ENCODE data around the gene TTLL8. TPM values are rescaled to one million over a fixed set of nuclear protein-coding genes. Genes with fewer than 3 reads are reported as not detected.
A peak's percentile ranks its signal among the peaks of the same experiment; 100 is the strongest.

TTLL8 gene
- total and polyA plus RNA-seq, 5 donors: not detected

DNA sequence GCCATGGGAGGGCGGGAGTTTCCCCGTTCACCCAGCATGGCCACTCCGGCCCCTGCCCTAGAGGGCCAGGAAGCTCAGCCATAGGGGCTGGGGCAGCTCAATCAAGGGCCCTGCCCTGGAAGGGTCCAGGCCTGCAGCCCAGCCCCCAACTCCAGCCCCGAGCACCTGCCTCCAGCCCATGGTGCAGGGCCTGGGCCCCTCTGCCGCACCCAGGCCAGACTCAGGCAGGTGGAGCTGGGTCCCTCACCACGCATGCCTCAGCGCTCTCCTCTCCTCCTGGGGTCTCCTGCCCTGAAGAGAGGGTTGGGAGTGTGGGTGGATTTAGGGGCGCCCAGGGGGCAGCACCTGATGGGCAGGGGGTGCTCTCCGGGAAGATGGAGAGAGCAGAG, 14.1 kb upstream of the TTLL8 start:
- intact Hi-C loops (cut with DNase I): no loop called here
- DNase-seq (peak in 1 of 3 donors; percentile 40), ATAC-seq (no peak)
- H3K9me3 ChIP-seq (ENCODE audit: control insufficient read depth, low read length): no peaks in the 10 kb centered on the region
- H3K27ac ChIP-seq (ENCODE audit: low read length): no peak overlapping the region
- H3K4me3 ChIP-seq (ENCODE audit: low read length): no peak overlapping the region
- H3K27me3 ChIP-seq (ENCODE audit: control insufficient read depth, insufficient read depth): no peaks in the 10 kb centered on the region
- WGBS: 91% methylated on average over 9 of the region's 9 CpGs
- H3K4me1 ChIP-seq (ENCODE audit: control insufficient read depth, insufficient read depth, low read length): no peaks in the 10 kb centered on the region

DNA sequence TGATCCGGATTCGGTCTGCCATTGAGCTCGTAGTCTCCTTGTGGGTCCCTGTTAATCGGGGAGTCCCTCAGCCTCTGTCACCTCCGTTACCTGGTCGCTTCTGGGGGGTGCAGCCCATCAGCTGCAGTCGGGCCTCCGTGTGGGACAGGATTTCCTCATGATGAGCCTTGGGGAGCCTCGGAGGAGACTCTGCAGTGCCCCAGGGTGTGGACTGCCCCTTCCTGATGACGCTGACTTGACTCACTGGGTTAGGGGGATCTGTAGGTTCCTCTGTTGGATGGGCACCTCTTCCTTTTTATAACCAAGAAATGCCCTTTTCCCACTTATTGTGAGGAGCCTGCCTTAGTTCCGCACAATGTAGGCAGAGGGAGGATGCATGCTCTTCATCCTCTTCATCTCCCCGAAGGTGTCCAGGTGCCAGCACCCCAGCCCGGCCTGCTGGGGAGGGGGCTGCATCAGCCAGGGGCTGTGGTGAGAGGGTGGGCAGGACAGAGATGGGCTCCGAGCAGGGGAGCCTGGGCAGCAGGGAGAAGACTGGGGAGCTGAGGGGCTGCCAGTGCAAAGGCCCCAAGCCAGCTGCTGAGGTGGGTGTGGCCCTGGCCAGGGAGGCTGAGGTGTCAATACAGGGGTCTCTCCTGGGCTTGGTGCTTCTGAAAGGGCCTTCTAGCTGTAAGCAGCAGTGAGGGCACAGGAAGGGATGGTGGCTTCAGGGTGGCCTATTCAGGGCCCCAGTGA, 13.5 kb upstream of the TTLL8 start:
- peak in 1 of 2 donors; percentile 9 for ATAC-seq
- WGBS: 86% methylated on average over 14 of the region's 14 CpGs
- no peak overlapping the region for H3K27ac ChIP-seq (ENCODE audit: low read length)
- intact Hi-C loops (cut with DNase I): no loop called here
- H3K4me1 ChIP-seq (ENCODE audit: control insufficient read depth, insufficient read depth, low read length): no peaks in the 10 kb centered on the region
- no peaks in the 10 kb centered on the region for H3K27me3 ChIP-seq (ENCODE audit: control insufficient read depth, insufficient read depth)
- DNase-seq: peak in 1 of 3 donors; percentile 6
- no peaks in the 10 kb centered on the region for H3K9me3 ChIP-seq (ENCODE audit: control insufficient read depth, low read length)
- no peak overlapping the region for H3K4me3 ChIP-seq (ENCODE audit: low read length)

DNA sequence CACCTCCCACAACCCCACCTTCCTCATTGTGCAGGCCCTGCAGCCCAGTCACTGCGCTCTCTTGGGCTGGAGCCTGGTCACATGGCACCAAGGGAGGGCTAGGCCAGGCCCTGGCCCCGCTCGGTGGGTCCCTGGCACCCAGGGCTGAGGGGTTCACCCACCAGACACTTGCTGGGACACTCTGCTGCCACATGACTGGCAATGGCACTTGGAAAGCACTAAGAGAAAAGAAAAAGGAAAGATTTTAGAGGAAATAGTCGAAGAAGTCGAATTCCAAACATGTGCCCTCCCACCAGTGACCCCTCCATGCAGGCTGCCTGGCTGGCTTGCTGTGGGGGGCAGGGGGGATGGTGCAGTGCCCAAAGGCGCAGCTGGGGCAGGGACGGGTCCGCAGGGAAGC, 12.3 kb upstream of the TTLL8 start:
- no peak overlapping the region for H3K4me3 ChIP-seq (ENCODE audit: low read length)
- peak in 1 of 3 donors; percentile 37 for DNase-seq
- H3K9me3 ChIP-seq (ENCODE audit: control insufficient read depth, low read length): no peaks in the 10 kb centered on the region
- no peaks in the 10 kb centered on the region for H3K4me1 ChIP-seq (ENCODE audit: control insufficient read depth, insufficient read depth, low read length)
- no peak for ATAC-seq
- H3K27ac ChIP-seq (ENCODE audit: low read length): no peak overlapping the region
- intact Hi-C loops (cut with DNase I): no loop called here
- WGBS: 85% methylated on average over 8 of the region's 8 CpGs
- no peaks in the 10 kb centered on the region for H3K27me3 ChIP-seq (ENCODE audit: control insufficient read depth, insufficient read depth)

DNA sequence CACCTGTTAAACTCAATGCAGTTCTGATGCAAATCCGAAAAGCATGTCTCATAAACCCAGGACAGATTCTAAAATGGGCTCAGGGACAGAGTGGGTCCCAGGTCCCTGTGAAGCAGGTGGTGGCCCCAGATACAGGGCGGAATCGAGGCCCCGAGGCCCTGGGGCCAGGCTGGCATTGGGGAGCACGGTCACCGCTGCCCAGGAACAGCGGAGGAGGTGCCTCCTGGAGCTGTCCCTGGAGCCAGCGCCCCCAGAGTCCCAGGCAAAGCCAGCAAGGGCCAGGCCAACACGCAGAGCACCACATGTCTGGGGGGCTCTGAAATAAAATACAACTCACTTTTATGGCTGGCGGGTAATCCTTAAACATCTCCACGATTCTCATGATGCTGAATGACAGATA, 10.0 kb upstream of the TTLL8 start:
- intact Hi-C loops (cut with DNase I): no loop called here
- ATAC-seq (no peak), DNase-seq (peak in 1 of 3 donors; percentile 12)
- no peak overlapping the region for H3K4me3 ChIP-seq (ENCODE audit: low read length)
- no peaks in the 10 kb centered on the region for H3K4me1 ChIP-seq (ENCODE audit: control insufficient read depth, insufficient read depth, low read length)
- WGBS: 82% methylated on average over 11 of the region's 11 CpGs
- H3K9me3 ChIP-seq (ENCODE audit: control insufficient read depth, low read length): no peaks in the 10 kb centered on the region
- no peaks in the 10 kb centered on the region for H3K27me3 ChIP-seq (ENCODE audit: control insufficient read depth, insufficient read depth)
- H3K27ac ChIP-seq (ENCODE audit: low read length): no peak overlapping the region

DNA sequence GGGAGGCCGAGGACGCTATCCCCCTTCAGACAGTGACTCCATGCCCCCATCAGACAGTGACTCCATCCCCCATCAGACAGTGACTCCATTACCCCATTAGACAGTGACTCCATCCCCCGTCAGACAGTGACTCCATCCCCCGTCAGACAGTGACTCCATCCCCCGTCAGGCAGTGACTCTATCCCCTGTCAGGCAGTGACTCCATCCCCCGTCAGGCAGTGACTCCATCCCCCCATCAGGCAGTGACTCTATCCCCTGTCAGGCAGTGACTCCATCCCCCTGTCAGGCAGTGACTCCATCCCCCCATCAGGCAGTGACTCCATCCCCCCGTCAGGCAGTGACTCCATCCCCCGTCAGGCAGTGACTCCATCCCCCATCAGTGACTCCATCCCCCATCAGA, 9.1 kb upstream of the TTLL8 start:
- ATAC-seq (no peak), DNase-seq (peak in 1 of 3 donors; percentile 1)
- no peak overlapping the region for H3K27ac ChIP-seq (ENCODE audit: low read length)
- no peaks in the 10 kb centered on the region for H3K9me3 ChIP-seq (ENCODE audit: control insufficient read depth, low read length)
- intact Hi-C loops (cut with DNase I): no loop called here
- no peak overlapping the region for H3K4me3 ChIP-seq (ENCODE audit: low read length)
- no peaks in the 10 kb centered on the region for H3K4me1 ChIP-seq (ENCODE audit: control insufficient read depth, insufficient read depth, low read length)
- no peaks in the 10 kb centered on the region for H3K27me3 ChIP-seq (ENCODE audit: control insufficient read depth, insufficient read depth)
- WGBS: 79% methylated on average over 8 of the region's 8 CpGs

DNA sequence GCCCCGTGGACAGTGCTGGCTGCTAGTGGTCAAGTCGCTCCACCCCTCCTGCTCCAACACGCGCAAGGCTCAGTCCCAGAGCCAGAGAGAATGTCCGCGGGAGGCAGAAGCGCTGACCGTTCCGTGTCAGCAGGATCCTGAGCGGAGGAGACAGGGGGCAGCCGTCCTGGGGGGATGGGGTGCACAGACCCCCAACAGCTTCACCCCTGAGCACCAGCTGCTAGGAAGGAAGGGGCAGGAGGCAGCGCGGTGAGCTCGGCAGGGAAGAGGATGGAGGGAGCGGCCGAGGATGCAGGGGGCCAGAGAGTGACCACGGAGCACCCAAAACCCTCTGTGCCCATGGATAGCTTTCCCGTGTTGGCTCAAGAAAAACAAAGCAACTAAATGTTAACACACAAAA, 6.4 kb upstream of the TTLL8 start:
- intact Hi-C loops (cut with DNase I): no loop called here
- ATAC-seq: no peak
- 59% methylated on average over 18 of the region's 18 CpGs for WGBS

DNA sequence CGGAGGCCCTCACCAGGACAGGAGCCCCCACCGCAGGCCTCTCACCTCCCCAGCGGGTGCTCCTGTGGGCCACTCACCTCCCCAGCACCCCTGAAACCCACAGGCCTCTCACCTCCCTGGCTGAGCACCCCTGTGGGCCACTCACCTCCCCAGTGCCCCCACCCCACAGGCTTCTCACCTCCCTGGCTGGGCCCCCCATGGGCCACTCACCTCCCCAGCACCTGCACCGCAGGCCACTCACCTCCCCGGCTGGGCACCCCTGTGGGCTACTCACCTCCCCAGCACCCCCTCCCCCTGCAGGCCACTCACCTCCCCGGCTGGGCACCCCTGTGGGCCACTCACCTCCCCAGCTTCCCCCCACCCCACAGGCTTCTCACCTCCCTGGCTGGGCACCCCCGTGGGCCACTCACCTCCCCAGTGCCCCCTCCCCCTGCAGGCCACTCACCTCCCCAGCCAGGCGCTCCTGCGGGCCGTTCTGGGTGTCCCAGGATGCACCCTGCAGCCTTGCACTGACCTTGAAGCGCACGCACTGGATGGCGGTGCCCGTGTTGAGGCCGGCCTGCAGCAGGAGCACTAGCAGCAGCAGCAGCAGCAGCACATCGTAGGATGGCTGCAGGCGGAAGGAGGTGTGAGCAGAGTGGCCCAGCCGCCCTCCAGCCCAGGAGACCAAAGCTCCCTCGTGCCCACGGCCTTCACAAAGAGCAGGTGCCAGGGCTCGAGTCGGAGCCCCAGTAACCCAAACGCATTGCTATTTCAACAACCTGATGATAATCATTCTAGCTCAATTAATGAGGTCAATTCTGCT, 5.7 kb upstream of the TTLL8 start:
- peak in 1 of 3 donors; percentile 58 for DNase-seq
- ATAC-seq: peak in 1 of 2 donors; percentile 36
- H3K27me3 ChIP-seq (ENCODE audit: control insufficient read depth, insufficient read depth): no peaks in the 10 kb centered on the region
- 80% methylated on average over 23 of the region's 23 CpGs for WGBS
- intact Hi-C loops (cut with DNase I): no loop called here
- no peaks in the 10 kb centered on the region for H3K9me3 ChIP-seq (ENCODE audit: control insufficient read depth, low read length)
- H3K4me1 ChIP-seq (ENCODE audit: control insufficient read depth, insufficient read depth, low read length): no peaks in the 10 kb centered on the region
- H3K4me3 ChIP-seq (ENCODE audit: low read length): no peak overlapping the region
- H3K27ac ChIP-seq (ENCODE audit: low read length): no peak overlapping the region

More for the DNA sequence above, 6.4 kb upstream of the TTLL8 start:
- Histone ChIP-seq H3K27ac (ENCODE audit: low read length) (no peak overlapping the region), H3K4me1 (ENCODE audit: control insufficient read depth, insufficient read depth, low read length) (no peaks in the 10 kb centered on the region), H3K4me3 (ENCODE audit: low read length) (no peak overlapping the region), H3K27me3 (ENCODE audit: control insufficient read depth, insufficient read depth) (no peaks in the 10 kb centered on the region), H3K9me3 (ENCODE audit: control insufficient read depth, low read length) (no peaks in the 10 kb centered on the region)
- DNase-seq: peak in 1 of 3 donors; percentile 55

DNA sequence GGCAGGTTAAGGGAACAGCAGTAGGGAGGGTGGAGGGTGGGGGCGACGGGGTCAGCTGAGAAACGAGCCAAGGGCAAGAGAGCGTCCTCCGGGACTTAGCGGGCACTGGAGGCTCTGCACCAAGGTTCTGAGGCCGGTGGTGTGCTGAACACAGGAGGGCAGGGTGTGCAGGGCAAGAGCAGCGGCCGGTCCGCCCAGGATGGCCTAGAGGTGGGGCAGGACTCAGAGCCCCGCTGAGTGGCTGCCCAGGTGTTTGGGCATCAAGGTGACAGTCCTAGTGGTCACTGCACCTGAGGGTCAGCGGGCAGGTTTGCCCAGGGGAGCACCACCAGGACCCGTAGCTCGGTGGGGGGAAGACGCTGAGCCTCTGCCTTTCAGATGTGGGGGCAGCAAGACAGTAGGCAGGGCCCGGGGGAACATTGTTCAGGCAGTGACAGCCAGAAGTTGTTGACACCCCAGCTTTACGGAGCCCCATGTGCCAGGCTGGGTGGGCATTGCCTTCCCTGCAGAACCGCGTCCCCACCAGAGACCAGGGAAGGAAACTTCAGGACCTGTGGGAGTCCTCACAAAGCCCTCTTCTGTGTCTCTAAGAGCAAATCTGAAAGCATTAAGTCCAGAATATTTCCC, 4.5 kb upstream of the TTLL8 start:
- DNase-seq (peak in 1 of 3 donors; percentile 41), ATAC-seq (no peak)
- intact Hi-C loops (cut with DNase I): no loop called here
- Histone ChIP-seq H3K4me3 (ENCODE audit: low read length) (no peak overlapping the region), H3K27me3 (ENCODE audit: control insufficient read depth, insufficient read depth) (no peaks in the 10 kb centered on the region), H3K27ac (ENCODE audit: low read length) (no peak overlapping the region), H3K4me1 (ENCODE audit: control insufficient read depth, insufficient read depth, low read length) (no peaks in the 10 kb centered on the region), H3K9me3 (ENCODE audit: control insufficient read depth, low read length) (no peaks in the 10 kb centered on the region)
- WGBS: 92% methylated on average over 19 of the region's 19 CpGs

DNA sequence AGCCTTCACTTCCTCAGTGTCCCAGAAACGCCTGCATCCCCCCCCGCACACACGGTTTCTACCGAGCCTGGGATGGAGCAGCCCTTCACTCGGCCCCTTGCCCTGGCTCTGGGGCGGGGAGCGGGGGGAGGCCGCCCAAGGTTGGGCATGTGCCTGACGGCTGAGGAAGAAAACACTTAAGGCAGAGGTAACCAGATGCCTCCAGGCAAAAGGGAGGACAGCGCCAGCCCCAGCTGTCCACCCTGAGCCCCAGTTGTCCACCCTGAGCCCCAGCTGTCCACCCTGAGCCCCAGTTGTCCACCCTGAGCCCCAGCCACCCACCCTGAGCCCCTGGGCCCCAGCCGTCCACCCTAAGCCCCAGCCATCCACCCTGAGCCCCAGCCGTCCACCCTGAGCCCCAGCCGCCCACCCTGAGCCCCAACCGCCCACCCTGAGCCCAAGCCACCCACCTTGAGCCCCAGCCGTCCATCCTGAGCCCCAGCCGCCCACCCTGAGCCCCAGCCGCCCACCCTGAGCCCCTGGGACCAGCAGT, 3.8 kb upstream of the TTLL8 start:
- DNase-seq (peak in 1 of 3 donors; percentile 37), ATAC-seq (no peak)
- Histone ChIP-seq H3K4me3 (ENCODE audit: low read length) (no peak overlapping the region), H3K9me3 (ENCODE audit: control insufficient read depth, low read length) (no peaks in the 10 kb centered on the region), H3K4me1 (ENCODE audit: control insufficient read depth, insufficient read depth, low read length) (no peaks in the 10 kb centered on the region), H3K27me3 (ENCODE audit: control insufficient read depth, insufficient read depth) (no peaks in the 10 kb centered on the region), H3K27ac (ENCODE audit: low read length) (no peak overlapping the region)
- intact Hi-C loops (cut with DNase I): no loop called here
- 74% methylated on average over 17 of the region's 17 CpGs for WGBS

DNA sequence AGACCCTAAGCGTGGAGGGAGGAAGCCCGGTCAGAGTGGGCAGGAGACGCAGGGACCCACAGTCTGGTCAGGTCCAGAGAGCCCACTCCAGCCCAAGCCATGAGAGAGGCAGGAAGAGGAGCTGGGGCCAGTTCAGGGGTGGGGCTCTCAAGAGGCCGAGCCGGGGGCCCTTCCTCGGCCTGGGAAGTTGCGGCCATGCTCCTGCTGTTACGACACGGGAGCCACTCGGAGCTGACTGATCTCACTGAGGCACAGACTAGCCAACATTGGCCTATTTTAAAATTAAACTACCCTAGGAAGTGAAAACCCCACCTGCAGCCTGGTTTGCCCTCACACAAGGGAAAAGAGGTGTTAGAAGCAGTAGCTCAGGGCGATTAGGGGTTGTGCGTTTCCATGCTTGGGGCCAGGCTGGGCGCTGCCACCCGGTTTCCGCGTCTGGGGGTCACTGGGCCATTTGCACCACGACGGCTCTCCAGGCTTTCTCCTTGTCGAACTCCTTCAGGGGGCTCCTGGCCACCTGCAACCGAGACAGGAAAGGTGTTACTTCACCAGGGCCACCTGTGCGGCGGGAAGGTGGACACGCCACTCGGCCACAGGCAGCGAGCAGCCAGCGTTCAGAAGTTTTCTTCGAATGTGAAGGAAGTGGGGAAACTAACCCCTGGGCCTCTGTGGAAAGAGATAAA, 3.2 kb upstream of the TTLL8 start:
- no peaks in the 10 kb centered on the region for H3K27me3 ChIP-seq (ENCODE audit: control insufficient read depth, insufficient read depth)
- DNase-seq (peak in 2 of 3 donors; percentile 24 to 35), ATAC-seq (no peak)
- no peak overlapping the region for H3K27ac ChIP-seq (ENCODE audit: low read length)
- no peaks in the 10 kb centered on the region for H3K9me3 ChIP-seq (ENCODE audit: control insufficient read depth, low read length)
- no peak overlapping the region for H3K4me3 ChIP-seq (ENCODE audit: low read length)
- H3K4me1 ChIP-seq (ENCODE audit: control insufficient read depth, insufficient read depth, low read length): no peaks in the 10 kb centered on the region
- 67% methylated on average over 27 of the region's 27 CpGs for WGBS
- intact Hi-C loops (cut with DNase I): no loop called here

All from right cardiac atrium (tissue), 5 donors.